Effector memory CD8-positive, alpha-beta T cell (primary cell): ENCODE results near the gene FOXL1.

Experiments used
- ATAC-seq: fragments of 150-1000 bp; cut with Tn5 transposase; replicated peaks from 2 replicates; pipeline ENCODE4 v1.10.0; 2021; ENCODE audit warnings: mild to moderate bottlenecking, moderate library complexity
- DNase-seq, 3 experiments: peaks; one replicate each; pipeline ENCODE4 v3.0.0; 2021
- H3K27ac Mint-ChIP-seq, 2 donors: one replicate each; pipeline ENCODE4 v1.8.0; 2022; ENCODE audit warnings: mild to moderate bottlenecking in 2 of 2, mixed read lengths in 2 of 2, moderate library complexity in 2 of 2
- H3K27me3 Mint-ChIP-seq, 2 donors: one replicate each; pipeline ENCODE4 v1.8.0; 2022; ENCODE audit warnings: mixed read lengths in 2 of 2
- H3K36me3 Mint-ChIP-seq: one replicate; pipeline ENCODE4 v1.8.0; 2022; ENCODE audit warnings: mild to moderate bottlenecking, moderate library complexity, mixed read lengths; ENCODE audit not compliant: insufficient read depth
- H3K4me1 Mint-ChIP-seq, 2 donors: one replicate each; pipeline ENCODE4 v1.8.0; 2022; ENCODE audit warnings: low read depth in 2 of 2, mixed read lengths in 2 of 2
- H3K4me3 Mint-ChIP-seq, 2 donors: one replicate each; pipeline ENCODE4 v1.8.0; 2022; ENCODE audit warnings: mild to moderate bottlenecking in 2 of 2, mixed read lengths in 2 of 2, moderate library complexity in 2 of 2
- H3K9me3 Mint-ChIP-seq, 2 donors: one replicate each; pipeline ENCODE4 v1.8.0; 2022; ENCODE audit warnings: mixed read lengths in 2 of 2

The FOXL1 gene

DNA sequence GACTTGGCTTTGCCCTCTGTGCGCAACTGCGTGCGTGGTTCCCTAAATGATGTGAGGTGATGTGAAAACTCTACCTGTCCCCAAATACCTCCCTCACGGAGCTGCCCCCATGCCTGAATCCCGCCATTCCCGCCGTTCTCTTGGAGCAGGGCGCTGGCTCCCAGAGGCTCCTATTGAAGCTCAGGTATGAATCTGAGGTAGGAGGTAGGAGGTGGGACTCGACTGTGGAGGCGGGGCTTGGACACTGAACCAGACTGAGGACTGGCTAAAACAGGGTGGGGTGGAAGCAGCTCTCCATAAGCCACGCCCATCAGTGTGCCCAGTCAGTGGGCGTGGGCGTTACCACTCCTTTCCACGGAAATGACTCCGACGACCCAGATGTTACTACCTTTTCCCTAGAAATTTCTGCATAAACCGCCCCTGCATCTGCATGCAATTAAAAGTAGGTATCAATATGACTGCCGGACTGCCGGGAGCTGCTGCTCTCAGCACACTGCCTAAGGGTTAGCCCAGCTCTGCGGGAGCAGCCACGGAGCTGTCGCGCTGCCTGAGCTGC is 41.0 kb downstream of the FOXL1 start:
- H3K4me1 Mint-ChIP-seq = no peaks in the 10 kb centered on the region
- H3K27me3 Mint-ChIP-seq = peaks cover 20 to 41% of the 10 kb centered on the region in 2 donors

DNA sequence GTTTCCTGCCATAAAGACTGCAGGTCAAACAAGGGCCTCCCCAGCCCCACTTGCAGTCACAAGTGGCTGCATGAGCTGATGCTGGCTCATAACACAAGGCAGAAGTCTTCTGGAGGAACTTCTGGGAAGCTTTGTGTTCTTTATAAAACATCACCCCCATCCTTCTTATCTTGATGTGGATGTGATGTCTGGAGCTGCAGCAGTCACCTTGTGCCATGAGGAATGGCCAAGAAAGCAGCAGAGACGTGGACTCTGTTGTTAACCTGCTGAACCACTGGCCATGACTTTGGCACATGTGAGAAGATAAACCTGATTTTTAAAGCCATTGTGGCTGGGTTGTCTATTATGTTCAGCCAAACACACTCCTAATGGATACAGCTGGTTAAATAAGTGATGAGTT is 41.8 kb downstream of the FOXL1 start:
- peaks cover 20 to 36% of the 10 kb centered on the region in 2 donors for H3K27me3 Mint-ChIP-seq

More for the DNA sequence above, 41.0 kb downstream of the FOXL1 start:
- no peak overlapping the region for H3K27ac Mint-ChIP-seq
- DNase-seq (no peak), ATAC-seq (no peak)
- no peaks in the 10 kb centered on the region for H3K36me3 Mint-ChIP-seq
- no peak overlapping the region for H3K4me3 Mint-ChIP-seq
- no peaks in the 10 kb centered on the region for H3K9me3 Mint-ChIP-seq

DNA sequence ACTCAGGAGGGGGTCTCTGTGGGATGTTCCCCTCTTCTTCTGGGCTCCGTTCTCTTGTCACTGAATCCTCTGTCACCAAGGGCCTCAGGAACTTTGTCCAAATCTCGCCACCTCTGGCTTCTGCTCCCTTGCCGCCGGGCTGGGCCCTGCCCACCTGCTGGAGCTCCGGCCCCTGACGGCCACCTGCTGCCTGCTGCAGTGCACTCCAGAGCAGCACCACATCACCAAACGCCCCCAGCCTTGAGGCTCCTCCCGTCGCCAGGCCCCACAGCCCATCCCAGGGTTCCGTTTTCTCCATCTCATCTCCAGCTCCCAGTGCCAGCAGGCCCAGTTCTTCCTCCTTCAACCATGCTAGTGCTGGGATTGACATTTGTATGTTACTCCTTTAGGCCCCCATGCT is 43.6 kb downstream of the FOXL1 start:
- H3K9me3 Mint-ChIP-seq = no peaks in the 10 kb centered on the region
- no peaks in the 10 kb centered on the region for H3K4me1 Mint-ChIP-seq
- DNase-seq (no peak), ATAC-seq (no peak)
- H3K27ac Mint-ChIP-seq = no peak overlapping the region
- H3K36me3 Mint-ChIP-seq = no peaks in the 10 kb centered on the region
- H3K27me3 Mint-ChIP-seq = peaks cover 20 to 31% of the 10 kb centered on the region in 2 donors
- H3K4me3 Mint-ChIP-seq = no peak overlapping the region

More for the DNA sequence above, 41.8 kb downstream of the FOXL1 start:
- ATAC-seq (no peak), DNase-seq (no peak)
- H3K4me3 Mint-ChIP-seq = no peak overlapping the region
- H3K4me1 Mint-ChIP-seq = no peaks in the 10 kb centered on the region
- H3K9me3 Mint-ChIP-seq = no peaks in the 10 kb centered on the region
- no peak overlapping the region for H3K27ac Mint-ChIP-seq
- H3K36me3 Mint-ChIP-seq = no peaks in the 10 kb centered on the region

DNA sequence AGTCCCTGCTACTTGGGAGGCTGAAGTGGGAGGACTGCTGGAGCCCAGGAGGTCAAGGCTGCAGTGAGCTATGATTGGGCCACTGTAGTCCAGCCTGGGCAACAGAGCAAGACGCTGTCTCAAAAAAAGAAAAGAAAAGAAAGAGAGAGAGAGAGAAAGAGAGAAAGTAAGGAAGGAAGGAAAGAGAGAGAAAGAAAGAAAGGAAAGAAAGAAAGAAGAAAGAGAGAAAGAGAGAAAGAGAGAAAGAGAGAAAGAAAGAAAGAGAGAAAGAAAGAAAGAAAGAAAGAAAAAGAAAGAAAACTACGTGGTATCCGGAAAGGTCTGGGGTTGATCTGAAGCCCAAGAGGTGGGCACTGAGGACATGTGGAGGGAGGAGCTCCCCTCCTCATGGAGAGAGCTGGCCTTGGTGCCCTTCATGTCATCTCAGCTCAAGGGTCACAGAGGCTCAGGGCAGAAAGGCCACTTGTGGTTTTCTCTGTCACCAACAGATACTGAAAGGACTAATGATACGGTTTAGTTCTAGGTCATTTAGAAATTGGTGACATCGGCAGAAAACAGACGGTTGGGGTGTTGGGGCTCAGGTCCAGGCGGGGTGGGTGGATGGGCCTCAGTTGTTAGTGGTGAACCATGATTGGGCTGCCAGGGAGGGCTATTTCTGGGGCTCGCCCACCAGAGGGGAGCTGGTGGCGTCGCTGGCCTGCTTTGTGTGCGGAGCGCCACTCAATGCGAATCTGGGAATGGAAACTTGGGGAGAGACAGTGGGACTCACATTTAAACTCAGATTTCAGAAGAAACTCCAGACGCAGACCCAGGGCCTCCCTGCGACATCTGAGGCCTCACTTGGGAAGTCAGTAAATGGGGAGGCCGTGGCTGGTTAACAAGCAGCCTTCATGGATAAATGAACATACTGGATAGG is 44.6 kb downstream of the FOXL1 start:
- peaks cover 20 to 30% of the 10 kb centered on the region in 2 donors for H3K27me3 Mint-ChIP-seq

DNA sequence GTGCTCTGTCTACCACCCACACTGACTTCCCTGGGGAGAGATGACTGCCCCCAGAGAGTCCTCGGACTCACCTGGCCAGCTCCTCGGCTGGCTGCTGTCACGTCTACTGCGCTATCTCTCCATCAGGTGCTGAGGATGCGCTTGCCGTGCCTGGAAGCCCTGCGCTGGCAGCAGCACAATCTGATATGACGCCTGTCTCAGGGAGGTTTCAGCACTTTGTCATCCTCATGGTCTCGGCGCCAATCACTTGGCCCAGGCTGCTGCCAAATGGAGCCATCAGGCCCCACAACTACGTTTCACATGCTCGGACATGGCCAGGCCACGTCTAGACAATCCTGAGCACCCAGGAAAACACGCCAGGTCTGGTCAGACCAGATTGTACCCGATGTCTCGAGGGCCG is 46.7 kb downstream of the FOXL1 start:
- no peaks in the 10 kb centered on the region for H3K9me3 Mint-ChIP-seq
- peaks cover 17 to 25% of the 10 kb centered on the region in 2 donors for H3K27me3 Mint-ChIP-seq
- ATAC-seq (no peak), DNase-seq (no peak)
- H3K4me1 Mint-ChIP-seq = no peaks in the 10 kb centered on the region
- H3K27ac Mint-ChIP-seq = no peak overlapping the region
- no peak overlapping the region for H3K4me3 Mint-ChIP-seq
- H3K36me3 Mint-ChIP-seq = no peaks in the 10 kb centered on the region

More for the DNA sequence above, 44.6 kb downstream of the FOXL1 start:
- Mint-ChIP-seq H3K4me1 (no peaks in the 10 kb centered on the region), H3K27ac (no peak overlapping the region), H3K36me3 (no peaks in the 10 kb centered on the region), H3K4me3 (no peak overlapping the region), H3K9me3 (no peaks in the 10 kb centered on the region)
- no peak for ATAC-seq
- no peak for DNase-seq

DNA sequence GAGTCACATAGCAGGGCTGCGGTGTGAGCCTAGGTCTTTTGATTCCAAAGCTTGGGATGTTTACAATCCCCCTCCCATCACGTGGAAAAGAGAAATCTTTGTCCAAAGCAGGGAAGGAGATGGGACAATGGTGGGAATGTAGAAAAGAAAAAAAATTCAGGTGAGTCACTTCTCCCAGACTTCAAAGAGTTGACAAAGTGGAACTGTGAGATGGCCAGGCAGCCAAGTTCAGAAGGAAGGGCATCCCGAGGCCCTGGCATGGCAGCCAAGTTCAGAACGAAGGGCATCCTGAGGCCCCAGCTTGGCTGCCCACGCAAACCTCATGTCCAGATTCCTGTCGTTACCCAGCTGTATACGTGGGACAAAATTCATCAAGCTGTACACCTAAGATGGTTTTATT is 47.5 kb downstream of the FOXL1 start:
- Mint-ChIP-seq H3K27me3 (peaks cover 24 to 25% of the 10 kb centered on the region in 2 donors), H3K9me3 (no peaks in the 10 kb centered on the region), H3K36me3 (no peaks in the 10 kb centered on the region), H3K4me3 (no peak overlapping the region), H3K27ac (no peak overlapping the region), H3K4me1 (peaks cover 0 to 3% of the 10 kb centered on the region in 2 donors)
- ATAC-seq (no peak), DNase-seq (no peak)

DNA sequence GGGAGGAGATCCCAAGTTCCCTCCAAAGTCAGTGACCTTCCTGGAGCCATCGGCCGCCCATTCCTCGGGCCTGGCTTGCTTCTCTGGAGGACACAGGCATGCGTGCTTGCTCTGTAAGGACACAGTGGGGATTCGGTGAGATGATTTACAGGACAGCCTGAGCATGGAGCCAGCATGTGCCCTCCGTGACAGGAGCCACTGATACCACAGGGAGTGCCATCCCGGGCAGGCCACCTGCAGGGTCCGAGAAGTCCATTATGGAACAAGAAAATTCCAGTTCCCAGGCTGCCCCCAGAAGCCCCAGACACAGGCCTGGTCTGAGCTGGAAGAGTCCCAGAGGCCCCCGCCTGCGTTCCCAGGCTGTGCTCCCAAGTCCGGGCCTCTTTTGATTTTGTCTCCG is 47.9 kb downstream of the FOXL1 start:
- Mint-ChIP-seq H3K4me1 (peaks cover 0 to 3% of the 10 kb centered on the region in 2 donors), H3K4me3 (no peak overlapping the region), H3K27ac (no peak overlapping the region), H3K36me3 (no peaks in the 10 kb centered on the region), H3K27me3 (peaks cover 22 to 26% of the 10 kb centered on the region in 2 donors), H3K9me3 (no peaks in the 10 kb centered on the region)
- ATAC-seq (no peak), DNase-seq (no peak)

DNA sequence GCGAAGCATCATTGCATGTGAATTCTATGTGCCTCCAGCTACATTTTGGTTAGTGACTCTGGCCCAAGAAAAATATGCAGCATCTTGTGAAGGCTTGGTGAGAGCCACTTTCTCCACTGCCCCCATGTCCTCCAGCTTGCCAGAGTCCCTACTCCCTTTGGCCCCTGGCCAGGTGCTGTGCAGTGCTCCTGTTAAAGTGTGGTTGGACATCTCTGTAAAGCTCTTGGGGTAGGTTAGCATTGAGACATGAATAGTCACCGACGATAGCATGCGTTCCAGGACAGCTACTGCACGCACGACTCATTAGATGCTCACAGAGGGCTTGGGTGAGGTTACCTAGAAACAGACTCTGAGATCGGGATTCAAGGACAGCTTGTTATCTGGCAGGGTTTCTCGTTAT is 48.6 kb downstream of the FOXL1 start:
- H3K27me3 Mint-ChIP-seq = peaks cover 17 to 22% of the 10 kb centered on the region in 2 donors
- DNase-seq (no peak), ATAC-seq (no peak)
- H3K4me3 Mint-ChIP-seq = no peak overlapping the region
- peaks cover 0 to 3% of the 10 kb centered on the region in 2 donors for H3K4me1 Mint-ChIP-seq
- H3K27ac Mint-ChIP-seq = no peak overlapping the region
- no peaks in the 10 kb centered on the region for H3K9me3 Mint-ChIP-seq
- no peaks in the 10 kb centered on the region for H3K36me3 Mint-ChIP-seq

DNA sequence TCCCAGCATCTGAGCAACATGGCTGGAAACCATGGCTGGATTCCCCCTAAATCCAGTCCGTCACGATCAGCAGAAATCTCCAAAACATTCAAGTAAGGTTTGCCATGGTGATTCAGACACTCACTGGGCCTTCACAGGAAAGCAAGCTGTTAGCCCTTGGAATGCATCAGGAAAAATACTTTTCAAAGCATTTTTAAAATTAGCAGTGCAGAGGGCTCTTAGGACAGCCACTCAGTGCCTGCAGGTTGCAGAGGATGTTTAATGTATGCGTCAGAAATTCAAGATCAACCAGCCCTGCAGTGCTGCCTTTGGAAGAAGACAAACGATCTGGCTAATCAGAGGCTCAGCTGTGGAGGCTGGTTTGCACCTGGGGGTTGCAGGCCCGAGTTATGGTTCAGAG is 50.3 kb downstream of the FOXL1 start:
- Mint-ChIP-seq H3K9me3 (no peaks in the 10 kb centered on the region), H3K27me3 (peaks cover 6 to 22% of the 10 kb centered on the region in 2 donors), H3K27ac (no peak overlapping the region), H3K36me3 (no peaks in the 10 kb centered on the region), H3K4me3 (no peak overlapping the region), H3K4me1 (peaks cover 0 to 3% of the 10 kb centered on the region in 2 donors)
- no peak for ATAC-seq
- DNase-seq = no peak

DNA sequence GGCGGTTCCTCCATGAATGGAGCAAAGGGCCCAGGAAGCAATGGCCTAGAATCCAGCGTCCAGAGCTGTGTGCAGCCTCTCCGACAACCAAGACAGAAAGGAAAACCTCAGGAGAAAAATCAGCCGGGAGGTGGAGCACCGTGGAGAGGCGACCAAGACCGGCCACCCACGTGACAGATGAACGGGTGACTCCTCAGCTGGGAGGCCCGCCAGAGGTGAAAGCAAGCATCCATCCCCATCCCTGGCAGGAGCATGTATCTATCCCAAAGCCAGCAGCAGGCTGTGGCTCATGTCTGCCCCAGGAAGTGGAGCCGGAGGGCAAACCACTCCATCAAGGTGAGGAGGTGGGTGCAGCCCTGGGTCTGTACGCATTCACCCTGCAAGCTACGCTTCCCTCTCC is 52.1 kb downstream of the FOXL1 start:
- DNase-seq = no peak
- no peak overlapping the region for H3K4me3 Mint-ChIP-seq
- H3K27ac Mint-ChIP-seq = no peak overlapping the region
- peaks cover 0 to 3% of the 10 kb centered on the region in 2 donors for H3K4me1 Mint-ChIP-seq
- no peaks in the 10 kb centered on the region for H3K9me3 Mint-ChIP-seq
- H3K27me3 Mint-ChIP-seq = peaks cover 17 to 22% of the 10 kb centered on the region in 2 donors
- H3K36me3 Mint-ChIP-seq = no peaks in the 10 kb centered on the region
- no peak for ATAC-seq

DNA sequence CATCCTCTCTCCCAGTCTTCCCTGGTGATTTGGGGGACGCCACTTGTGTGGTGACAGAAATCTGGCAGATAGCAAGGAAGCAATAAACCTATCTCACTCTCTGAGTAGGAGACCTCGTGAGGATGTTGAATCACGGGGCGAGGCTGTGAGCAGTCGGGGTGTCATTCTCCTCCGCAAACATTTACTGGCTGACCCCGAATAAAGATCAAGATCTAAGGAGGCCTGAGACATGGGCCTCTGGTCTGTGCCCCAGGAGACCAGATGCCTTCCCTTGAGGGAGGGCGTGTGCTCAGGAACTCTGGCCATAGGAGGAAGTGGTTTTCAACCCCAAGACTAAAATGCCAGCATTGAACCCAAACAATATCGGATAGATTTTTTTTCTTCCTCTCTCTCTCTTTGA is 53.1 kb downstream of the FOXL1 start:
- ATAC-seq (no peak), DNase-seq (no peak)
- Mint-ChIP-seq H3K4me1 (peaks cover 0 to 3% of the 10 kb centered on the region in 2 donors), H3K27me3 (peaks cover 17 to 28% of the 10 kb centered on the region in 2 donors), H3K9me3 (no peaks in the 10 kb centered on the region), H3K4me3 (no peak overlapping the region), H3K36me3 (no peaks in the 10 kb centered on the region), H3K27ac (no peak overlapping the region)
